Measurements from ENCODE around the gene ZNF282. TPM values are rescaled to one million over a fixed set of nuclear protein-coding genes. Genes with fewer than 3 reads are reported as not detected.
"Not testable (repeated sequence)": the region's sequence is repeated elsewhere in the genome, so short reads cannot be mapped to it uniquely, and the experiment has no call there.

The ZNF282 gene
- total RNA-seq, 1 donor = 10.7 TPM

GRCh38 chr7:149226366-149226765, 31.0 kb downstream of the ZNF282 start:
- H3K27me3 ChIP-seq (ENCODE audit: insufficient read depth, low read length) = not testable (repeated sequence)

GRCh38 chr7:149226840-149227494, 31.6 kb downstream of the ZNF282 start:
- Histone ChIP-seq H3K9me3 (ENCODE audit: low read depth, low read length) (no peaks in the 10 kb centered on the region), H3K27me3 (ENCODE audit: insufficient read depth, low read length) (no peaks in the 10 kb centered on the region), H3K4me3 (ENCODE audit: low read length) (no peak overlapping the region), H3K4me1 (ENCODE audit: insufficient read depth, low read length) (no peaks in the 10 kb centered on the region)

More at GRCh38 chr7:149226366-149226765, 31.0 kb downstream of the ZNF282 start:
- H3K4me1 ChIP-seq (ENCODE audit: insufficient read depth, low read length); H3K4me3 ChIP-seq (ENCODE audit: low read length); H3K9me3 ChIP-seq (ENCODE audit: low read depth, low read length): not testable (repeated sequence)

- H3K27me3 ChIP-seq (ENCODE audit: insufficient read depth, low read length) = no peaks in the 10 kb centered on the region
- H3K4me1 ChIP-seq (ENCODE audit: insufficient read depth, low read length) = no peaks in the 10 kb centered on the region
- H3K9me3 ChIP-seq (ENCODE audit: low read depth, low read length) = no peaks in the 10 kb centered on the region
- H3K4me3 ChIP-seq (ENCODE audit: low read length) = no peak overlapping the region
Observed at GRCh38 chr7:149228831-149229471, 33.6 kb downstream of the ZNF282 start.

DNA sequence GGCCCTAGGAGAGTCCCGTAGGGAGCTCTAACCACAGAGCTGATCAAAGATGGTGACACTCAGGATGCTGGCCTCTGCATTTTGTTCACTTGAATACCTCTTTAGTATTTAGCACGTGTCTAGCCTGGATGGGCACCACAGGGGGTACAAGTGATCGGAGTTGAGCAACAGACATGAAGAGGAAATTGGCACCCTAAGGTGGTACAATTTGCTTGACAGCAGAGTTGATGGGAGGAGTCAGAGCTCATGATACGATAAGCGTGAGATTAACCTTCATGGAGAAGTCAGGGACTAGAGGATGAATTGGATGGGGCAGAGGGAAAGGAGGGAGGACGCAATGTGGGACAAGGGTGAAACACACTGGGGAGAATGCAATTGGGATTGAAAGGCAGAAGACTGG, 34.2 kb downstream of the ZNF282 start:
- Histone ChIP-seq H3K27me3 (ENCODE audit: insufficient read depth, low read length) (no peaks in the 10 kb centered on the region), H3K4me3 (ENCODE audit: low read length) (no peak overlapping the region), H3K9me3 (ENCODE audit: low read depth, low read length) (no peaks in the 10 kb centered on the region), H3K4me1 (ENCODE audit: insufficient read depth, low read length) (no peaks in the 10 kb centered on the region)

GRCh38 chr7:149232362-149232761, 37.0 kb downstream of the ZNF282 start:
- Histone ChIP-seq H3K4me1 (ENCODE audit: insufficient read depth, low read length) (no peaks in the 10 kb centered on the region), H3K4me3 (ENCODE audit: low read length) (no peak overlapping the region), H3K9me3 (ENCODE audit: low read depth, low read length) (no peaks in the 10 kb centered on the region), H3K27me3 (ENCODE audit: insufficient read depth, low read length) (no peaks in the 10 kb centered on the region)

GRCh38 chr7:149233655-149234204, 38.4 kb downstream of the ZNF282 start:
- not testable (repeated sequence) for H3K4me3 ChIP-seq (ENCODE audit: low read length); H3K27me3 ChIP-seq (ENCODE audit: insufficient read depth, low read length); H3K4me1 ChIP-seq (ENCODE audit: insufficient read depth, low read length); H3K9me3 ChIP-seq (ENCODE audit: low read depth, low read length)

DNA sequence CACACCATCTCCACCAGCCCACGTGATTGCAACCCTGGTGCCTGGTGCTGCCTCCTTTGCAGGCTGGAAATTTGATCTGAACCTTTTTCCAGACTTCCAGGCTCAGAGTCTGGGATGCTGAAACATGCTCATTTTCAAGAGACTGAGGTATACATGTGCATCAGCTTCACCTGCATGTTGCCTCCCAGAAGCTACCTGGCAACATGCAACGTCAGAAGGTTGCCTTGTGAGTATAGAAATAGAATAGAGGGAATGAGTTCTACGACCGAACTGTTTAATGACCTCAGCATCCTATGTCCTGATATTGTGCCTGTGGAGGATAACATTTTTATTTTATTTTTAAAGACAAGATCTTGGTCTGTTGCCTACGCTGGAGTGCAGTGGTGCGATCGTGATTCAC, 42.2 kb downstream of the ZNF282 start:
- Histone ChIP-seq H3K4me1 (ENCODE audit: insufficient read depth, low read length) (peaks cover 27% of the 10 kb centered on the region), H3K4me3 (ENCODE audit: low read length) (no peak overlapping the region), H3K27me3 (ENCODE audit: insufficient read depth, low read length) (no peaks in the 10 kb centered on the region), H3K9me3 (ENCODE audit: low read depth, low read length) (no peaks in the 10 kb centered on the region)

GRCh38 chr7:149238051-149238450, 42.7 kb downstream of the ZNF282 start:
- Histone ChIP-seq H3K9me3 (ENCODE audit: low read depth, low read length) (no peaks in the 10 kb centered on the region), H3K4me1 (ENCODE audit: insufficient read depth, low read length) (peaks cover 27% of the 10 kb centered on the region), H3K27me3 (ENCODE audit: insufficient read depth, low read length) (no peaks in the 10 kb centered on the region), H3K4me3 (ENCODE audit: low read length) (no peak overlapping the region)

DNA sequence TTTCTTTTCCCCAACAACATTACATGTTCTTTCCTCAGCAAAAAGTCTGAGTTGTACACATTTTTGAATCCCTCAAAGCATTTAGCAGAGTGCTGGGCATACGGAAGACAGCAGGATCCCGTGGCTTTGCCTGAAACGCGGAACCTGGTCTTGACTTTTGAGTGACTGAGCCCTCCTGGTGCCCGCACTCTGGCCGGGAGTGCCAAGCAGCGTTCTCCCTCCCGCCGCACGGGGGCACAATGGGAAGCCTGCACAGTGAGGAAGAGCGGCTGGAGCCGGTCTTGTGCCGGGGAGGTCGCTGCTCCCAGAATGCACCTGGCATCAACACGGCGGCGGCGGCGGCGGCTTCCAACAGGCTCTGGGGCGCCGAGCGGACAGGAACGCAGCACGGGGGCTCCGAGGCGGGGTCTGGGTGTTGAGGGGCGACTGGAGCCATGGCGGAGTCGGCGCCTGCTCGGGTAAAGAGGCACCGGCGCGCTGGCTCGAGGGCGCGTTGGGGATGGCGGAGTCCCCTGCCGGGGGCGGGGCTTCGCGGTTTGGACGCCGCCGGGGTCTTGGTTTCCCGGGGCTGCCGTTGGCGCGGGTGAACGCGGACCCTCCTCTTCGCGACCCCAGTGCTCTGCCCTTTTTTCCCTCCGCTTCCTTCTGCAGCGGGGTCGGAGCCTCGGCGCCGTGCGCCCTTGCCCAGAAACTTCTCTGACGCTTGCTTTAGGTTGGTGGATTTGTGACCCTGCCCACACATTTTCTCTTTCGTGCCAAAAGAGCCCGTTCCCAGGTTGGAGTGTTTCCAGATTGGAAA, 44.2 kb downstream of the ZNF282 start, which contains the start of gene ZNF212:
TSS of gene ZNF212 (plus strand) at position 307 of the 799 bp plus-strand sequence. CDS start at position 435, 128 bp downstream.
- H3K9me3 ChIP-seq (ENCODE audit: low read depth, low read length) = no peaks in the 10 kb centered on the region
- peak within 1 kb of the TSS; percentile 94 for H3K4me3 ChIP-seq (ENCODE audit: low read length)
- H3K27me3 ChIP-seq (ENCODE audit: insufficient read depth, low read length) = no peaks in the 10 kb centered on the region
- peaks cover 27% of the 10 kb centered on the region for H3K4me1 ChIP-seq (ENCODE audit: insufficient read depth, low read length)

GRCh38 chr7:149240637-149241036, 45.3 kb downstream of the ZNF282 start:
- H3K27me3 ChIP-seq (ENCODE audit: insufficient read depth, low read length) = no peaks in the 10 kb centered on the region
- H3K4me3 ChIP-seq (ENCODE audit: low read length) = no peak overlapping the region
- no peaks in the 10 kb centered on the region for H3K9me3 ChIP-seq (ENCODE audit: low read depth, low read length)
- peaks cover 35% of the 10 kb centered on the region for H3K4me1 ChIP-seq (ENCODE audit: insufficient read depth, low read length)

DNA sequence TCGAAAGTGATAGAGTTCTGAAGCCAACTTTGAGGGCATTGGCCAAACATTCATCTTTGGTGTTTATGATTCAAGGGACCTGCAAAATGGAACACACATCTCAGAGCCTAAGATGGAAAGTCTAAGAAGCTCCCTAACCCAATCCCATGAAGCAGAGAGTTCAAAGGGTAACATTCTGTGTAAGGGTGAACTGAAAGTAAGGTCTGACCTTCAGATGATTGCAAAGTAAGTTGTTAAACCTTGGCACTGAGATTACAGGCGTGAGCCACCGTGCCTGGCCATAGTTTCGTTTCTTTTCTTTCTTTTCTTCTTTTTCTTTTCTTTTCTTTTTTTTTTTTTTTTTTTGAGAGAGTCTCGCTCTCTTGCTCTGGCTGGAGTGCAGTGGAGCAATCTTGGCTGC, 46.4 kb downstream of the ZNF282 start:
- H3K27me3 ChIP-seq (ENCODE audit: insufficient read depth, low read length) = no peaks in the 10 kb centered on the region
- H3K9me3 ChIP-seq (ENCODE audit: low read depth, low read length) = no peaks in the 10 kb centered on the region
- peaks cover 35% of the 10 kb centered on the region for H3K4me1 ChIP-seq (ENCODE audit: insufficient read depth, low read length)
- H3K4me3 ChIP-seq (ENCODE audit: low read length) = no peak overlapping the region

- no peak overlapping the region for H3K4me3 ChIP-seq (ENCODE audit: low read length)
Observed at GRCh38 chr7:149245244-149245643, 49.9 kb downstream of the ZNF282 start.

GRCh38 chr7:149245744-149246143, 50.4 kb downstream of the ZNF282 start:
- H3K4me3 ChIP-seq (ENCODE audit: low read length) = no peak overlapping the region
- no peaks in the 10 kb centered on the region for H3K9me3 ChIP-seq (ENCODE audit: low read depth, low read length)
- H3K27me3 ChIP-seq (ENCODE audit: insufficient read depth, low read length) = no peaks in the 10 kb centered on the region

More at GRCh38 chr7:149245244-149245643, 49.9 kb downstream of the ZNF282 start:
- Histone ChIP-seq H3K27me3 (ENCODE audit: insufficient read depth, low read length) (no peaks in the 10 kb centered on the region), H3K4me1 (ENCODE audit: insufficient read depth, low read length) (peaks cover 22% of the 10 kb centered on the region), H3K9me3 (ENCODE audit: low read depth, low read length) (no peaks in the 10 kb centered on the region)

GRCh38 chr7:149248777-149249176, 53.4 kb downstream of the ZNF282 start:
- H3K4me3 ChIP-seq (ENCODE audit: low read length) = no peak overlapping the region
- peaks cover 7% of the 10 kb centered on the region for H3K4me1 ChIP-seq (ENCODE audit: insufficient read depth, low read length)
- H3K9me3 ChIP-seq (ENCODE audit: low read depth, low read length) = no peaks in the 10 kb centered on the region
- no peaks in the 10 kb centered on the region for H3K27me3 ChIP-seq (ENCODE audit: insufficient read depth, low read length)

More at GRCh38 chr7:149245744-149246143, 50.4 kb downstream of the ZNF282 start:
- peaks cover 17% of the 10 kb centered on the region for H3K4me1 ChIP-seq (ENCODE audit: insufficient read depth, low read length)

GRCh38 chr7:149250151-149250550, 54.8 kb downstream of the ZNF282 start:
- H3K27me3 ChIP-seq (ENCODE audit: insufficient read depth, low read length); H3K4me3 ChIP-seq (ENCODE audit: low read length); H3K9me3 ChIP-seq (ENCODE audit: low read depth, low read length); H3K4me1 ChIP-seq (ENCODE audit: insufficient read depth, low read length): not testable (repeated sequence)
